Measurements from ENCODE around the gene PMM2. TPM values are rescaled to one million over a fixed set of nuclear protein-coding genes. Genes with fewer than 3 reads are reported as not detected.
"Not testable (repeated sequence)": the region's sequence is repeated elsewhere in the genome, so short reads cannot be mapped to it uniquely, and the experiment has no call there.

Gene PMM2
- 61.3 and 62.8 TPM in 2 replicates for total RNA-seq
- polyA plus RNA-seq: 27.5 and 29.0 TPM in 2 replicates
- 35.6 and 36.0 TPM in 2 replicates for polyA plus RNA-seq (2011; cell fraction: cytosol; rRNA removed)
- polyA plus RNA-seq (2011; cell fraction: nucleus; rRNA removed): 32.1 and 43.9 TPM in 2 replicates
- 47.6 and 49.5 TPM in 2 replicates for polyA plus RNA-seq (2012)
- polyA minus RNA-seq: 21.8 and 22.6 TPM in 2 replicates
- polyA minus RNA-seq (2011; cell fraction: cytosol; rRNA and poly(A)+ RNA removed): 14.1 TPM
- 32.0 and 44.8 TPM in 2 replicates for polyA minus RNA-seq (2011; cell fraction: nucleus; rRNA and poly(A)+ RNA removed)
- Bru-seq, nascent RNA: percentile 91 among the genes with signal in this experiment
- percentile 89 among the genes with signal in this experiment for BruChase-seq, experiment 1, labeled RNA remaining after a 6-hour chase
- BruChase-seq, experiment 2, labeled RNA remaining after a 2-hour chase: percentile 89 among the genes with signal in this experiment
- long read RNA-seq, full-length matches to known transcripts: 37 of 51 reads
- long read RNA-seq, partial matches to known transcripts: 2 of 51 reads
- long read RNA-seq, other reads (novel, unspliced or antisense): 12 of 51 reads

- FAIRE-seq: peak; percentile 99
- intact Hi-C loops (cut with micrococcal nuclease): loop anchor here (1.0 to 10.0 kb wide), 5 partner anchors 71 to 337 kb away; partner anchors contain the start of gene HAPSTR1
- CTCF ChIA-PET: interaction anchor here (0.8 to 2.3 kb wide), 7 partner anchors 71 to 337 kb away, joined by 3 to 18 read pairs (median 4); partner anchors contain the start of gene CARHSP1
Observed at GRCh38 chr16:8797364-8798173, at the start of gene PMM2, which contains the start of gene TMEM186. Gene PMM2, plus strand, starts transcription at chr16:8797839. Its CDS starts 44 bp downstream, at chr16:8797883. Gene TMEM186, minus strand, starts transcription at chr16:8797639. Its CDS starts 25 bp downstream, at chr16:8797614.

GRCh38 chr16:8748944-8749343 lies 48.7 kb upstream of the PMM2 start:
- H3K4me3 ChIP-seq (replicated peaks in 1 of 3; ENCODE audit: insufficient read depth in 1 of 3, low read depth in 1 of 3, low read length in 3 of 3); intact Hi-C loops (cut with micrococcal nuclease); H2AFZ ChIP-seq (ENCODE audit: low read depth, low read length); dilution Hi-C loops (cut with MboI; ENCODE audit: extremely low pct_ligation_motif_present, low sequenced_read_pairs); H3K4me2 ChIP-seq (ENCODE audit: insufficient read depth, low read length); H3K36me3 ChIP-seq (ENCODE audit: control insufficient read depth in 2 of 2, extremely low read depth in 1 of 2, insufficient read depth in 2 of 2, low read length in 2 of 2); H3K9me1 ChIP-seq (replicated peaks; ENCODE audit: control insufficient read depth, extremely low read depth, insufficient read depth, low read length); H3K27me3 ChIP-seq (ENCODE audit: control insufficient read depth in 2 of 2, insufficient read depth in 2 of 2, low read length in 2 of 2); CTCF ChIA-PET; DNase-seq (ENCODE audit: low read depth, low spot score); H3K79me2 ChIP-seq (ENCODE audit: control insufficient read depth, insufficient read depth, low read length); H3K27ac ChIP-seq (ENCODE audit: insufficient read depth, low read depth, low read length); BruUV-seq (replicated peaks); H3K9ac ChIP-seq (replicated peaks; ENCODE audit: extremely low read depth, insufficient read depth, low read length); H3K9me3 ChIP-seq (replicated peaks; ENCODE audit: control insufficient read depth, insufficient read depth, low read length); POLR2A ChIA-PET; H4K20me1 ChIP-seq (replicated peaks; ENCODE audit: control insufficient read depth, extremely low read depth, insufficient read depth, low read length); H3K4me1 ChIP-seq (ENCODE audit: control insufficient read depth, extremely low read depth, insufficient read depth, low read length); FAIRE-seq: not testable (repeated sequence)

More at GRCh38 chr16:8797364-8798173, at the start of gene PMM2, which contains the start of gene TMEM186:
- Histone ChIP-seq H3K27ac (ENCODE audit: insufficient read depth, low read depth, low read length) (peak within 1 kb of the TSS; percentile 62), H2AFZ (ENCODE audit: low read depth, low read length) (peak within 1 kb of the TSS; percentile 65), H3K4me2 (ENCODE audit: insufficient read depth, low read length) (peak within 1 kb of the TSS; percentile 99), H3K9me3 (replicated peaks; ENCODE audit: control insufficient read depth, insufficient read depth, low read length) (no peaks in the 10 kb centered on the region), H3K9ac (replicated peaks; ENCODE audit: extremely low read depth, insufficient read depth, low read length) (peak within 1 kb of the TSS; percentile 83), H3K79me2 (ENCODE audit: control insufficient read depth, insufficient read depth, low read length) (peaks cover 61% of the 10 kb centered on the region), H3K4me1 (ENCODE audit: control insufficient read depth, extremely low read depth, insufficient read depth, low read length) (peaks cover 25% of the 10 kb centered on the region), H3K4me3 (replicated peaks in 1 of 3; ENCODE audit: insufficient read depth in 1 of 3, low read depth in 1 of 3, low read length in 3 of 3) (peak within 1 kb of the TSS; percentile 65 to 95 (median 83)), H4K20me1 (replicated peaks; ENCODE audit: control insufficient read depth, extremely low read depth, insufficient read depth, low read length) (peaks cover 4% of the 10 kb centered on the region), H3K36me3 (ENCODE audit: control insufficient read depth in 2 of 2, extremely low read depth in 1 of 2, insufficient read depth in 2 of 2, low read length in 2 of 2) (peaks cover 4 to 9% of the 10 kb centered on the region in 2 experiments), H3K9me1 (replicated peaks; ENCODE audit: control insufficient read depth, extremely low read depth, insufficient read depth, low read length) (no peaks in the 10 kb centered on the region), H3K27me3 (ENCODE audit: control insufficient read depth in 2 of 2, insufficient read depth in 2 of 2, low read length in 2 of 2) (no peaks in the 10 kb centered on the region)
- BruUV-seq (replicated peaks): no TSS peak
- dilution Hi-C loops (cut with MboI; ENCODE audit: extremely low pct_ligation_motif_present, low sequenced_read_pairs): no loop called here
- DNase-seq (ENCODE audit: low read depth, low spot score): peak; percentile 98
- POLR2A ChIA-PET: interaction anchor here (0.8 to 1.0 kb wide), 2 partner anchors 71 to 293 kb away, joined by 4 read pairs; partner anchors contain the start of gene CARHSP1
- TF ChIP-seq MYC (IDR thresholded peaks at IDR 0.05; ENCODE audit: low read depth, low read length) (peak; percentile 86), EZH2 (IDR thresholded peaks at IDR 0.05; ENCODE audit: borderline replicate concordance, low read depth, low read length, severe bottlenecking) (no peak), GATA2 (IDR thresholded peaks at IDR 0.05; ENCODE audit: insufficient read depth, insufficient read length, low read depth, low read length) (no peak), POLR2AphosphoS5 (IDR thresholded peaks at IDR 0.05; ENCODE audit: insufficient read depth, low read depth, low read length) (peak; percentile 88), FOS (IDR thresholded peaks at IDR 0.05; ENCODE audit: borderline replicate concordance, insufficient read depth, low read length) (no peak), CTCF (IDR thresholded peaks at IDR 0.05; ENCODE audit: extremely low read depth in 1 of 2, insufficient read depth in 1 of 2, low read depth in 1 of 2, low read length in 2 of 2) (no peak), MAX (IDR thresholded peaks at IDR 0.05; ENCODE audit: insufficient read depth, insufficient read length) (peak; percentile 85), POLR2A (IDR thresholded peaks at IDR 0.05; ENCODE audit: low read depth, low read length) (peak; percentile 86), JUN (IDR thresholded peaks at IDR 0.05; ENCODE audit: borderline replicate concordance, insufficient read depth, insufficient read length, low read depth) (no peak)
